K562 (cell line): Measurements from ENCODE around the gene PEPD. TPM values are rescaled to one million over a fixed set of nuclear protein-coding genes. Genes with fewer than 3 reads are reported as not detected.

Experiments used
- ATAC-seq: fragments of 200-7000 bp; cut with Tn5 transposase; 3 replicates; pipeline ENCODE4 v1.9.1; 2020; ENCODE audit warnings: moderate library complexity
- BruUV-seq: library from RNA; stranded (reverse); fragments of 400-500 nt; replicated peaks from 2 replicates; lab custom pipeline; 2021; lab: Mats Ljungman, UMichigan
- CTCF ChIA-PET: fragments of 300-600 bp; formaldehyde crosslinking; extraction: SDS; loops from one replicate; lab custom pipeline; 2021; ENCODE audit warnings: low intra/inter-chr PET ratio; lab: Yijun Ruan, JAX
- POLR2A ChIA-PET: fragments of 300-600, 350-650 bp; sonication (Branson Sonifier 250); formaldehyde crosslinking; extraction: SDS; loops from one replicate; lab custom pipeline; 2021; ENCODE audit warnings: antibody characterized with exemption, inconsistent platforms; lab: Yijun Ruan, JAX
- DNase-seq, 4 experiments: peaks; one replicate each; pipeline versions ENCODE4 v3.0.0 to v3.0.0-alpha.2; 2011 to 2018; ENCODE audit warnings: low spot score in 3 of 4, mixed read lengths in 3 of 4; ENCODE audit errors: extremely low read depth in 1 of 4
- FAIRE-seq: peaks from 2 replicates; lab custom pipeline; 2011; peaks lifted over from hg19 to GRCh38; lab: Jason Lieb, UNC
- H2AFZ ChIP-seq: 2 replicates; pipeline ENCODE4 v1.6.0; 2011; ENCODE audit warnings: low read depth, low read length, control low read depth, inconsistent platforms
- H3K27ac ChIP-seq: fragments of 200-600 bp; 3 replicates; pipeline ENCODE4 v1.8.0; 2011; ENCODE audit warnings: low read depth, mild to moderate bottlenecking, control low read depth, inconsistent platforms, low read length, moderate library complexity, mixed read lengths; ENCODE audit errors: extremely low read depth
- H3K27me3 ChIP-seq, 2 experiments: fragments of 300-600 bp in 1 of 2; 2 replicates in 1 of 2; 3 replicates in 1 of 2; pipeline versions ENCODE4 v1.6.0 to v1.8.0; 2011; ENCODE audit warnings: inconsistent platforms in 2 of 2, low read length in 2 of 2, mild to moderate bottlenecking in 1 of 2, mixed read lengths in 1 of 2, moderate library complexity in 1 of 2; ENCODE audit not compliant: control insufficient read depth in 2 of 2, insufficient read depth in 2 of 2
- H3K36me3 ChIP-seq: fragments of 300-600 bp; 3 replicates; pipeline ENCODE4 v1.8.0; 2011; ENCODE audit warnings: mild to moderate bottlenecking, low read length, inconsistent platforms; ENCODE audit not compliant: control insufficient read depth, insufficient read depth
- H3K4me1 ChIP-seq, 2 experiments: fragments of 200-600 bp in 1 of 2; replicated peaks in 1 of 2; 2 replicates in 1 of 2; 3 replicates in 1 of 2; pipeline versions ENCODE4 v1.5.1 to v1.8.0; 2011; ENCODE audit warnings: inconsistent platforms in 2 of 2, low read length in 2 of 2, mild to moderate bottlenecking in 1 of 2, mixed read lengths in 1 of 2, moderate library complexity in 1 of 2; ENCODE audit not compliant: control insufficient read depth in 2 of 2, insufficient read depth in 2 of 2
- H3K4me2 ChIP-seq: 2 replicates; pipeline ENCODE4 v1.6.1; 2011; ENCODE audit warnings: low read length, control low read depth, inconsistent platforms, mixed read lengths; ENCODE audit not compliant: insufficient read depth
- H3K4me3 ChIP-seq: fragments of 200-600 bp; sonication (generic), shearing (Covaris generic); 2 replicates; pipeline ENCODE4 v1.5.1; 2016; ENCODE audit warnings: control low read depth, inconsistent platforms
- H3K79me2 ChIP-seq: fragments of 200-600 bp; 3 replicates; pipeline ENCODE4 v1.8.0; 2011; ENCODE audit warnings: low read length, inconsistent platforms; ENCODE audit not compliant: control insufficient read depth, insufficient read depth
- H3K9ac ChIP-seq, 2 experiments: 2 replicates each; pipeline versions ENCODE4 v1.6.0 to v1.6.1; 2011; ENCODE audit warnings: low read depth in 2 of 2, low read length in 2 of 2, control low read depth in 1 of 2, inconsistent platforms in 1 of 2, mild to moderate bottlenecking in 1 of 2, mixed read lengths in 1 of 2; ENCODE audit not compliant: insufficient read depth in 1 of 2
- H3K9me1 ChIP-seq: one replicate; pipeline ENCODE4 v1.6.0; 2011; ENCODE audit warnings: inconsistent platforms, mild to moderate bottlenecking, low read length, moderate library complexity; ENCODE audit not compliant: control insufficient read depth, insufficient read depth
- H3K9me3 ChIP-seq: replicated peaks from 2 replicates; pipeline ENCODE4 v1.5.1; 2011; ENCODE audit warnings: low read depth, low read length, inconsistent platforms; ENCODE audit not compliant: control insufficient read depth, insufficient read depth
- H4K20me1 ChIP-seq: replicated peaks from 2 replicates; pipeline ENCODE4 v1.6.1; 2011; ENCODE audit warnings: low read length, inconsistent platforms, mixed read lengths; ENCODE audit not compliant: control insufficient read depth, insufficient read depth
- CUX1 ChIP-seq: fragments of 200-800 bp; sonication (Bioruptor generic); IDR thresholded peaks from 2 replicates; pipeline ENCODE4 v1.6.1; 2016; ENCODE audit warnings: missing genetic modification characterization, missing compliant biosample characterization
- ELK1 ChIP-seq: sonication (generic); formaldehyde crosslinking; IDR thresholded peaks from 2 replicates; pipeline ENCODE4 v1.8.1; 2022; ENCODE audit warnings: missing genetic modification reagents
- GMEB1 ChIP-seq: fragments of 250-450 bp; sonication (Bioruptor Pico); IDR thresholded peaks from 2 replicates; pipeline ENCODE4 v1.4.0; 2020; ENCODE audit warnings: mild to moderate bottlenecking
- HBP1 ChIP-seq: fragments of 450-650 bp; formaldehyde crosslinking; IDR thresholded peaks from 2 replicates; pipeline ENCODE4 v1.4.0; 2022; ENCODE audit warnings: missing genetic modification characterization
- NEUROD1 ChIP-seq: fragments of 150-350 bp; IDR thresholded peaks from 2 replicates; pipeline ENCODE4 v1.6.1; 2014; ENCODE audit warnings: borderline replicate concordance, low read length, low read depth; ENCODE audit not compliant: partially characterized antibody
- NFRKB ChIP-seq: fragments of 450-650 bp; IDR thresholded peaks from 2 replicates; pipeline ENCODE4 v1.6.1; 2016; ENCODE audit warnings: low read depth
- PHB2 ChIP-seq: fragments of 450-650 bp; IDR thresholded peaks from 2 replicates; pipeline ENCODE4 v1.6.1; 2017; ENCODE audit warnings: low read depth
- SMARCE1 ChIP-seq: fragments of 450-650 bp; IDR thresholded peaks from 2 replicates; pipeline ENCODE4 v1.7.1; 2016; ENCODE audit warnings: mild to moderate bottlenecking
- ZNF143 ChIP-seq: sonication (generic); formaldehyde crosslinking; IDR thresholded peaks from 2 replicates; pipeline ENCODE4 v1.9.0; 2022; ENCODE audit warnings: mild to moderate bottlenecking, missing genetic modification reagents
- ZNF717 ChIP-seq: fragments of 250-450 bp; sonication (Bioruptor Pico); IDR thresholded peaks from 2 replicates; pipeline ENCODE4 v1.5.0; 2021
- WGBS: fragments of 100-300 bp; shearing (Covaris generic); methylation state at CpG from one replicate; pipeline ENCODE4 v1.1.6; 2016; ENCODE audit warnings: low coverage, mixed read lengths; ENCODE audit not compliant: insufficient coverage; ENCODE audit errors: missing lambda C conversion rate; 5-methylcytosine and 5-hydroxymethylcytosine counted together
- in situ Hi-C: fragments of 300-500 bp; cut with MboI; formaldehyde crosslinking; loops from 4 replicates; pipeline ENCODE4 v1.15.0; 2018; ENCODE audit warnings: inconsistent platforms, mixed read lengths
- intact Hi-C: fragments of 100-400 bp; cut with micrococcal nuclease; formaldehyde crosslinking; loops from 2 replicates; pipeline ENCODE4 v1.14.2; 2022
- polyA plus RNA-seq, 8 experiments: library from polyadenylated mRNA; depleted of rRNA in 4 of 8; stranded (reverse) in 5 of 8; unstranded in 3 of 8; fragments of >200 nt; fragmentation: Nextera tagmentation in 2 of 8; fragmentation: Illumina TruSeq in 1 of 8; extraction: Ambion mirVana in 2 of 8; extraction: Trizol in 1 of 8; gene quantifications; 2 replicates each; pipeline versions ENCODE4 v1.2.1 to v1.2.3, GENCODE V29; 2011 to 2014; ENCODE audit warnings: inconsistent platforms in 1 of 8, missing spikeins in 1 of 8
- total RNA-seq, 7 experiments: library from RNA; depleted of rRNA in 6 of 7; stranded (reverse); fragments of >200 nt in 6 of 7; fragmentation: Illumina TruSeq in 2 of 7; extraction: Trizol in 2 of 7; gene quantifications; 2 replicates each; pipeline versions ENCODE4 v1.2.1 to v1.2.3, GENCODE V29; 2011 to 2021; ENCODE audit warnings: low replicate concordance in 1 of 7

The PEPD gene
- total and polyA plus RNA-seq, 9 of the 15 experiments (the other 6 are each of a cell fraction or from before 2014, with no cell fraction given) = 1.3 to 19.2 (median 16.0) TPM

- Histone ChIP-seq H2AFZ (no peak overlapping the region), H3K79me2 (no peaks in the 10 kb centered on the region), H3K9ac (no peak overlapping the region), H3K4me1 (peaks cover 0 to 22% of the 10 kb centered on the region in 2 experiments; a peak in 2 of 5 replicates), H3K27me3 (peaks cover 0 to 11% of the 10 kb centered on the region in 2 experiments; a peak in 2 of 5 replicates), H3K4me2 (no peak overlapping the region), H3K27ac (no peak overlapping the region), H3K36me3 (no peaks in the 10 kb centered on the region), H3K4me3 (no peak overlapping the region), H3K9me1 (no peaks in the 10 kb centered on the region), H4K20me1 (peaks cover 13% of the 10 kb centered on the region), H3K9me3 (no peaks in the 10 kb centered on the region)
- ATAC-seq (no peak), DNase-seq (no peak), FAIRE-seq (no peak)
- intact Hi-C loops = loop anchor here (5.0 kb wide), 1 partner anchor 266 kb away; no protein-coding TSS in a partner anchor
- in situ Hi-C loops = loop anchor here (5.0 to 10.0 kb wide), 2 partner anchors 171 to 264 kb away; no protein-coding TSS in a partner anchor
- ChIA-PET POLR2A (interaction anchor here (0.5 to 0.7 kb wide), 4 partner anchors 35 to 719 kb away, joined by 3 to 4 read pairs (median 3); partner anchors contain the start of gene CEBPG), CTCF (no interaction called here)
- no TSS peak for BruUV-seq
- TF ChIP-seq GMEB1 (no peak), PHB2 (no peak), HBP1 (no peak), CUX1 (no peak), ZNF717 (CRISPR knock-in tag) (no peak), SMARCE1 (no peak), NEUROD1 (no peak), NFRKB (no peak), ELK1 (CRISPR knock-in tag) (no peak), ZNF143 (CRISPR knock-in tag) (no peak)
- 28% methylated on average over 18 of the region's 18 CpGs for WGBS
Observed at GRCh38 chr19:33408538-33409434, 112.8 kb downstream of the PEPD start.
